ACHN (cell line): Measurements from ENCODE around the gene NPTX1.

Experiments
- DNase-seq: peaks from one replicate; pipeline ENCODE4 v3.0.0-alpha.2; 2015
- in situ Hi-C: cut with HindIII; loops from 2 replicates; pipeline ENCODE4 v1.10.0; 2017; ENCODE audit warnings: low sequenced_read_pairs, low pct_ligation_motif_present, low pct_unique_long_range_greater_than_20kb

Gene NPTX1

DNA sequence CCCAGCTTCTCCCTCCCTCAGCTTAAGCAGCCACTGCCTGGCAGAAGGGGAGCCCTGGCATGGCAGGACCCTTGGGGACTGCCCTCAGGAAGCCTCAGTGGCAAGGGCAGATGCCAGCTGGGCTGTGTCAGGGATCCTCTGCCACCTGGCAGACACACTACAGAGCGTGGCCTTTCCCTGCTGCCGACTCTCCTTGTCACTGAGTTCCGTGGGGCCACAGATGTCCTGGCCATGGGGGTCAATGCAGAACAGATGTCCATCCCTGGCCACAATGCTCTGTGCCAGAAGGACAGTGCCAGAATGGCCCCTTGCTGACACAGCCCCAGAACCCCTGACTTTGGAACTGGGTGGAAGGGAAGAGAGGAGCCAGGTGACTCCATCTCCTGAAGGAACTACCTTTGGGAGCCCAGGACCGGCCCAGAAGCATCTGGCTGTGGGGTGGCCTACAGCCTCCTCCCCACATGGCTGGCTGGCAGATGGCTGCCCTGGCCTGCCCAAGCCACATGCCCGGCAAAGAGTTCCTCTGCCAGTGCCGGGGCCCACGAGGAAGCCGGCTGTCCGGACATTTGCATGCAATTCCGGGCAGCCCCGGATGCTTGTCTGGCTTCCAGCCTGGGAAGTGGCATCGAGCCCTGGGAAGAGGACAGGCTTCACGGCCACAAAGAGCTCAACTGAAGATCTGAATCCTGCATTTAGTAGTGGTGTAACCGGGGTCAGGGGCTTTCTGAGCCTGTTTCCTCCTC is 24.1 kb downstream of the NPTX1 start:
- in situ Hi-C loops, result no loop called here
- no peak for DNase-seq

- in situ Hi-C loops, result no loop called here
- DNase-seq, result no peak
Observed at GRCh38 chr17:80451104-80451775, 25.2 kb downstream of the NPTX1 start.

DNA sequence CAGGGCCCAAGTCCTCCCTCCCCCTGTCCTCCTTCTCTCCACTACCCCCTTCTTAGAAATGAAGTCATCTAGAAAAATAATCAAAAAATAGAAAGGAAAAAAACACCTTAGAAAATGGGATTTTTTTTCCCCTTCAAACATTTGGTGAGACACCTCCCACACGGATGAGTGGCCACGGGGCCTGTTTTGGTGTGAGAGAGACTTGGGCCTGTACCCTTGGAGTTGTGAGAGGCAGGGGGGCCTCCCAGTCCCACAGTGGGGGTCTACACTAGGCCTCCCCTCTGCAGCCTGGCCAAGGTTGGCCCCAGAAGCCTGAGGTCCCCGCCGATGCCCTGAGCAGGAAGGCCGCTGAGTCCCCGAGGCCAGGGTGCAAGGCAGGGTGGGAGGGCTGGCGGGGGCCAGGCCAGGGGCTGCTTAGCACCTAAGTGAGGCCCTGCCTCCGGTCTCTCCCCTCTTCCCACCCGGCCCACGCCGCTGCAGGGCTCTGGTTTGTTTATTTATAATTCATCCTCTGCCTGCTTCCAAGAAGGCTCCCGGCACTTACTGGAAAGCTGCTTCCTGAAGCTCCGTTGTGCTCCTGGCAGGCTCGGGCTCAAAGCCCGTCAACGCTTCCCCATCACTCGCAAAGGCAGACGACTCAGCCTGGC is 26.4 kb downstream of the NPTX1 start:
- in situ Hi-C loops, result no loop called here
- no peak for DNase-seq

- in situ Hi-C loops, result no loop called here
- no peak for DNase-seq
Observed at GRCh38 chr17:80449194-80449929, 27.0 kb downstream of the NPTX1 start.

DNA sequence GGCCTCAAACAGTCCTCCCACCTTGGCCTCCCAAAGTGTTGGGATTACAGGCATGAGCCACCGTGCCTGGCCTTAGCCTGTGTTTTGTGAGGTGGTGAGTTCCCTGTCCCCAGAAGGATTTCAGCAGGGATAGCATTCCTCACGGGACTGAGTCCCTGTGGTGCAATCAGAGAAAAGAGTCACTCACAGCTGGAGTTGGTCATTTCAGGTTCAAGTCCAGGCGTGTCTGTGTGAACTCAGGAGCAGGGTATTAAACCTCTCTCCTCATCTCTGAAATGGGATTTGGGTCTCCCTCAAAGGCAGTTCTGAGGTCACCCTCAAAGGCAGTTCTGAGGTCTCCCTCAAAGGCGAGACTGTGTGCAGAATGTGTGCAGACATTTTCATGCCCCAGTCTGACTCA is 28.6 kb downstream of the NPTX1 start:
- in situ Hi-C loops, result no loop called here

DNA sequence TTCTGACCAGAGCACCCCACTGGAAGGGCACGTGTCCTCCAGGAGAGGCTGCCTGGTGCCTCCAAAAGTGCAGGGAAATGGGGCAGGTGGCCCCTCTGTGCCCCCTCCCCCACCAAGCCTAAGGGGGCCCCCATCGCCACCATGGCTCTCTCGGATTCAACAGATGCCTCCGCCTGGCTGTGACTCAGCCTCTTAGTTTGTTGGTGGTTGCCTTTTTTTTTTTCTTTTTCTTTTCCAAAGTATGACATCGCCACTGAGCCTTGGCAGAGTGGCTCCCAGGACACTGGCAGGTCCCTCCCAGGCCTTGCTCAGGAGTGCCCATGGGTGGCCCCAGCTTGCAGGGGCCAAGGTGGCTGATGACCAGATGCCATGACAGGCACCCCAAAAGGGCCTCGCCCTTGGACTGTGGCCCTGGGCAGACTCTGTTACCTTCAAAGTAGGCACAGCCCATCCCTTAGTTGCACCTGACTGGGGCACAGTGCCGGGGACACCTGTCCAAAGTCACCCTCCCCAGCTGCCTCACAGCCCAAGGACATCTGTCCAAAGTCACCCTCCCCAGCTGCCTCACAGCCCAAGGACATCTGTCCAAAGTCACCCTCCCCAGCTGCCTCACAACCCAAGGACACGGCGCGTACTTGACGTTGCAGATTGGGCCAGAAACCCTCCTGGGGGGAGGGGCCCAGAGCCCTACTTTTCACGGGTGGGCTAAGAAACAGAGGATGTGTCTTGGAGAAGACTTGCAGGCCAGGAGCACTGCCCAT is 29.6 kb downstream of the NPTX1 start:
- DNase-seq, result peak; percentile 18
- in situ Hi-C loops, result no loop called here

More for the DNA sequence above, 28.6 kb downstream of the NPTX1 start:
- no peak for DNase-seq

DNA sequence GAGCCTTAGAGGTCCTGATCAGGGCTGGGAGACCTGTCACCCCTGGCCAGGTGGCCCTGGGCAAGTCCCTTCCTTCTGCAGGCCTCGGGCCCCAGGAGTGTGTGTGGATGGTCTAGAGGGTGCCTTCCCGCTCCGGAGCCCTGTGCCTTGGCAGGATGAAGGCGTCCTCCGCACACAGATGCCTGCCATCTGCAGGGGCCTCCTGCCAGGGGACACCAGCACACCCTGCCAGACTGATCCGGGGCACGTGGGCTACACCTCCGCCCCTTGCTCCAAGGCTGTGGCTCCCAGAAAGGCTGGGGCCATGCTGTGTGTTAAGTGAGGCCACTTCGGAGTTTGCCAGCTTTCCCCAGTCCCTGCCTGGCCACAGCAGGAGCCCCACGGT is 30.7 kb downstream of the NPTX1 start:
- no peak for DNase-seq

GRCh38 chr17:80445007-80445725 is 31.2 kb downstream of the NPTX1 start:
- no peak for DNase-seq
- in situ Hi-C loops, result no loop called here

More for the DNA sequence above, 30.7 kb downstream of the NPTX1 start:
- in situ Hi-C loops, result no loop called here

DNA sequence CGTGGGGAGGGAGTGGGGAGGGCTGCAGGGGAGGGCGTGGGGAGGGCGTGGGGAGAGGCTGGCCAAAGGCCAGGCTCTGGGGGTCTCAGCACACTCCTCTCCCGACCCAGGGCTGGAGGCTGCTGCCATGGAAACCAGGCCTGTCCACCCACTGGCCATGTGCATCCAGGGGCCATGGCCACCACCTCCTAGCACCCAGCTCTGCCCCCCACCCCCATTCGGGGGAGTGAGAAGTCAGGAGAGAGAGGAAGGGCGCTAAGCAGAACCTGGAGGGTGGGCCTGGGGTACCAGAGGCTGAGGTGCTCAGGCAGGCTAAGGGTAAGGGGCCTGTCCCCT is 31.8 kb downstream of the NPTX1 start:
- in situ Hi-C loops, result no loop called here
- DNase-seq, result no peak

- DNase-seq, result no peak
- in situ Hi-C loops, result no loop called here
Observed at GRCh38 chr17:80443916-80444643, 32.3 kb downstream of the NPTX1 start.

DNA sequence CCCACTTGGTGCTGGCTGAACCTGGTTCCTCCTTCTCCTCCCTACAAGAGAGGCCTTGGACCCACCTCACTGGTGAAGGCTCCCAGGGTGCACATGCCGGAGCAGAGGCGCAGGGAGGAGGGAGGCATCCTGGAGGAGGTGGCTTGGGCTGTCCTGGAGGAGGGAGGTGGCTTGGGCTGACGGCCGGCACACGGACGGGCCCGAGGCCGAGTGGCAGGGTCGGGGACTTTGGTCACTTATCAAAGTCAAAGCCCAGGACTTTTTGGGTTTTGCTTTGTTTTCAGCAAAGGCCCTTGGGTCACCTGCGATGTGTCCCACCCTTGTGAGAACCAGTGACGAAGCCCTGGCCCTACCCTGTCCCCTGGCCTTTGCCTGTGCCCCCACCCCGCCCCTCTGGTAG is 32.9 kb downstream of the NPTX1 start:
- in situ Hi-C loops, result no loop called here
- no peak for DNase-seq

DNA sequence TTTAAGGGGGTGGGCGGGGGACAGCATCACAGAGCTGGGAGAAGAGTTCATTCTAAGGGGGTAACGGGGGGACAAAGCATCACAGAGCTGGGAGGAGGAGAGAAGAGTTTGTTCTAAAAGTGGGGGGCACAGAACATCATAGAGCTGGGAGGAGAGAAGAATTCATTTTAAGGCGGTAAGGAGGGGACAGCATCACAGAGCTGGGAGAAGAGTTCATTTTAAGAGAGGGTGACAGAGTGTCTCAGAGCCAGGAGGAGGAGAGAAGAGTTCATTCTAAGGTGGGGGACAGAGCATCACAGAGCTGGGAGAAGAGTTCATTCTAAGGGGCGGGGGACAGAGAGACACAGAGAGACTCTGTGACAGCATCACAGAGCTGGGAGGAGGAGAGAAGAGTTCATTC is 33.6 kb downstream of the NPTX1 start:
- in situ Hi-C loops, result no loop called here
- no peak for DNase-seq

DNA sequence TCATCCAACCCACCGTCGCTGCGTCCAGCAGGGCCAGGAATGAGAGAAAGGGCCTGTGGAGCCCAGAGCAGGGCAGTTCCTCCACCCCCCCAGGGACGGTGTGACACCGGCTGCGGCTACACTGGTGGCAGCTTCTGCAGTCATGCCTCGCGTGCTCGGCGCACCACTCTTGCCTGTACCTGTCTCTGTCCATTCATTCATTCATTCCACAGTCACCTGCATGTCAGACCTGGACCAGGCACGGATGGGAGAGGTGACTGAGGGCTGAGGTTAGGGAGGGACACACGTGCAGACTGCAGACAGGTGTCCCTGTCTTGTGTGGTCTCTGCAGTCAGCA is 34.1 kb downstream of the NPTX1 start:
- in situ Hi-C loops, result no loop called here
- no peak for DNase-seq

GRCh38 chr17:80441598-80442322 is 34.6 kb downstream of the NPTX1 start:
- in situ Hi-C loops, result no loop called here

GRCh38 chr17:80441133-80441578 is 35.3 kb downstream of the NPTX1 start:
- peak; percentile 58 for DNase-seq
- in situ Hi-C loops, result no loop called here

More at GRCh38 chr17:80441598-80442322, 34.6 kb downstream of the NPTX1 start:
- no peak for DNase-seq

- in situ Hi-C loops, result no loop called here
- DNase-seq, result no peak
Observed at GRCh38 chr17:80439499-80439898, 36.9 kb downstream of the NPTX1 start.

DNA sequence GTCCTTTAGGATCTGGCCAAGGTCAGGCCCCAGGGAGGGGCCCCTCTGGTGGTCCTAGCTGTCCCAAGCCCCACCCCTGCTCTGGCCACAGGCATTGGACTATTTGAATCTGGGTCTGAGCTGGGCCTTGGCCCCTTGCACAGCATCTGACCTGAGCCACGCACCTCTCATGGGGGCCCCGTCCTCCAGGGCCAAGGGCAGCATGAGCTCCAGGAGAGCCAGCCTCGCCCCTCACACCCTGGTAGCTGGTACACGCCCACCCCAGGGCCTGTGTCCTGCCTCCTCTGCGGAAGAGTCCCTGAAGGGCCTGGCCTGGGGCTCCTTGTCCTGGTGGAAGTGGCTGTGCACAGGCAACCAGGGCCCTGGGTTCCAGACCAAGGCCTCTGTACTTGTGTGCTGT is 37.6 kb downstream of the NPTX1 start:
- DNase-seq, result no peak
- in situ Hi-C loops, result no loop called here
